Calu3 (cell line): ENCODE data around the gene BPIFB3. TPM values are rescaled to one million over a fixed set of nuclear protein-coding genes. Genes with fewer than 3 reads are reported as not detected.

Experiments used
- BruUV-seq: library from RNA; stranded (reverse); fragments of 400-500 nt; replicated peaks from 2 replicates; lab custom pipeline; 2021; lab: Mats Ljungman, UMichigan
- CTCF ChIA-PET: fragments of 300-600 bp; sonication (Branson Sonifier 250); formaldehyde crosslinking; loops from one replicate; lab custom pipeline; 2022; ENCODE audit warnings: antibody characterized with exemption; lab: Charles Lee
- DNase-seq: peaks from one replicate; pipeline ENCODE4 v3.0.0; 2022
- H3K27ac Mint-ChIP-seq: one replicate; pipeline ENCODE4 v1.8.0; 2022; ENCODE audit warnings: mixed read lengths; ENCODE audit not compliant: unreplicated experiment
- H3K27me3 Mint-ChIP-seq: one replicate; pipeline ENCODE4 v1.8.0; 2022; ENCODE audit warnings: mixed read lengths; ENCODE audit not compliant: unreplicated experiment
- H3K36me3 Mint-ChIP-seq: one replicate; pipeline ENCODE4 v1.8.0; 2022; ENCODE audit warnings: mild to moderate bottlenecking, moderate library complexity, mixed read lengths; ENCODE audit not compliant: insufficient read depth, unreplicated experiment
- H3K4me1 Mint-ChIP-seq: one replicate; pipeline ENCODE4 v1.8.0; 2022; ENCODE audit warnings: mild to moderate bottlenecking, low read depth, mixed read lengths; ENCODE audit not compliant: unreplicated experiment
- H3K4me3 Mint-ChIP-seq: one replicate; pipeline ENCODE4 v1.8.0; 2022; ENCODE audit warnings: mild to moderate bottlenecking, low read depth, moderate library complexity, mixed read lengths; ENCODE audit not compliant: unreplicated experiment
- H3K9me3 Mint-ChIP-seq: one replicate; pipeline ENCODE4 v1.8.0; 2022; ENCODE audit warnings: low read depth, mixed read lengths; ENCODE audit not compliant: unreplicated experiment
- intact Hi-C: fragments of 100-400 bp; cut with micrococcal nuclease; formaldehyde crosslinking; loops from one replicate; pipeline ENCODE4 v1.10.0; 2022; ENCODE audit not compliant: unreplicated experiment
- total RNA-seq: library from RNA; stranded (reverse); gene quantifications from 2 replicates; pipeline ENCODE4 v1.2.3, GENCODE V29; 2022
- TF ChIP-seq, protein P1 (sequence below): fragments of 200-600 bp; IDR thresholded peaks from one replicate; pipeline ENCODE4 v1.8.0; 2022; ENCODE audit warnings: antibody characterized with exemption; ENCODE audit not compliant: unreplicated experiment

Gene BPIFB3
- total RNA-seq, 1 experiment from 2014 or later = not detected

DNA sequence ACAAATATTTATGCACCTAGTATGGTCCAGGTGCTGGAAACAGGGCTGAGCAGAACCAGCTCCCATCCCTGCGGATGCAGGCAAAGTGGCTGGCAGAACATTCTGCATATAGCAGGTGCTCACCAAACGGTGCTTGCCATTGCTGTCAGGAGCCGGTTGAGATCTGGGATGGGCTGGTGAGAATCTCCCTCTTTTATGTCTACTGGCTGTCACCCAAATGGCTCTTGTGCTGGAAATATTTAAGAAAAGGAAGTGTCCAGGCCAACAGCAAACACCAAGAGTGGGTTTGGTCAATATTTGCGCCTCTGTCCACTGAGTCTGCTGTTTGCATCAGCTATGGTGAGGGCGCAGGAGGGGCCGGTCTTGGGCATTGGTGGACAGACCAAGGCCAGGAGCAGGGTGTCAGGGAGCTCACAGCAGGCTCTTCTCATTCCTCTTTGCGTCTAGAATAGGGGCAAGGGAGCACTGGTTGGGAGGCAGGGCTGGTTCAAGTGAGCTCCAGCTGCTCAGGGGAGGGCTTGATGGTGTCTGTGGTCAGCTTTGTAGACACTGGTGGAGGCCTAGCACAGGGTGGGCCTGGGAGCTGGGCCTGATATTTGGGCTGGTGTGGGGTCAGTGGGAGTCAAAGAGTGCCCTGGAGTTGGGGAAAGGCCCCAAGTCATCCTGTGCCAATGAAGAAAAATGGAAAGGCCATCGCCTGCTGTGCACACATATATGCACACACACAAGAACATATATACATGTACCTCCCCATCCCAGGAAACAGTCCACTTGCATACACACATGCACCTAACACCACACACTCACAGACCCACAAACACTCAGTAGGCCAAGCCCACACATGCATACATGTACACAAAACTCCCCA is 47.6 kb upstream of the BPIFB3 start:
- no peaks in the 10 kb centered on the region for H3K4me1 Mint-ChIP-seq
- H3K27me3 Mint-ChIP-seq = peaks cover 85% of the 10 kb centered on the region
- no TSS peak for BruUV-seq
- H3K9me3 Mint-ChIP-seq = peaks cover 3% of the 10 kb centered on the region
- H3K27ac Mint-ChIP-seq = no peak overlapping the region
- H3K4me3 Mint-ChIP-seq = no peak overlapping the region
- H3K36me3 Mint-ChIP-seq = no peaks in the 10 kb centered on the region
- intact Hi-C loops = no loop called here
- no peak for DNase-seq
- CTCF ChIA-PET = no interaction called here
- TF ChIP-seq, protein P1, sequence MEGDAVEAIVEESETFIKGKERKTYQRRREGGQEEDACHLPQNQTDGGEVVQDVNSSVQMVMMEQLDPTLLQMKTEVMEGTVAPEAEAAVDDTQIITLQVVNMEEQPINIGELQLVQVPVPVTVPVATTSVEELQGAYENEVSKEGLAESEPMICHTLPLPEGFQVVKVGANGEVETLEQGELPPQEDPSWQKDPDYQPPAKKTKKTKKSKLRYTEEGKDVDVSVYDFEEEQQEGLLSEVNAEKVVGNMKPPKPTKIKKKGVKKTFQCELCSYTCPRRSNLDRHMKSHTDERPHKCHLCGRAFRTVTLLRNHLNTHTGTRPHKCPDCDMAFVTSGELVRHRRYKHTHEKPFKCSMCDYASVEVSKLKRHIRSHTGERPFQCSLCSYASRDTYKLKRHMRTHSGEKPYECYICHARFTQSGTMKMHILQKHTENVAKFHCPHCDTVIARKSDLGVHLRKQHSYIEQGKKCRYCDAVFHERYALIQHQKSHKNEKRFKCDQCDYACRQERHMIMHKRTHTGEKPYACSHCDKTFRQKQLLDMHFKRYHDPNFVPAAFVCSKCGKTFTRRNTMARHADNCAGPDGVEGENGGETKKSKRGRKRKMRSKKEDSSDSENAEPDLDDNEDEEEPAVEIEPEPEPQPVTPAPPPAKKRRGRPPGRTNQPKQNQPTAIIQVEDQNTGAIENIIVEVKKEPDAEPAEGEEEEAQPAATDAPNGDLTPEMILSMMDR = no peak

DNA sequence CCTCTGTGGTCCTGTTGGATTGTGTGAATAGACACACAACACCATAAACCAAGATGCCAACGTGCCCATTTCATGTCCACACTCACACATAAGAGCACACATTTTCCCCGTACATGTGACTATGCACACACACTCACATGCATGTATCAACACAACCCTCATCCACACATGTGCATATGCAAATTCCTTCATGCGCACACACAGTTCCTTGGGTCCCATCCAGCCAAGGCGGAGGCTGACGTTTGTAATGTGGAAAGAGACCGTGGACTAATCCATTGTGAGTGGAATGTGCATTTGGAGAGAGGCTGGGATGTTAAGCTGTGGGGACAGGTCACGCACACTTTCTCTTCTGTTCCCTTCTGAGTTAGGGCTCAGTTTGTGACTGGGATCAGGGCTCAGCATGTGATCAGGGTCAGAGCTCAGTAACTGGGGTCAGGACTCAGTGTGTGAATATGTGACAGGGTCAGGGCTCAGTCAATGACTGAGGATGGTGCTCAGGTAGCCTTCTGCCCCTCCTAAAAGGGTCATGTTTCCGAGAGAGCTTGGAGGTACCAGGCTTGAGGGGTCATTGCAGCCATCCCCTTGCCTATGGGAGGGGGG is 46.8 kb upstream of the BPIFB3 start:
- Mint-ChIP-seq H3K4me1 (no peaks in the 10 kb centered on the region), H3K27ac (no peak overlapping the region), H3K36me3 (no peaks in the 10 kb centered on the region), H3K9me3 (peaks cover 3% of the 10 kb centered on the region), H3K4me3 (no peak overlapping the region), H3K27me3 (peaks cover 85% of the 10 kb centered on the region)
- CTCF ChIA-PET = no interaction called here
- intact Hi-C loops = no loop called here
- TF ChIP-seq, protein P1 = no peak
- DNase-seq = no peak
- BruUV-seq = no TSS peak

DNA sequence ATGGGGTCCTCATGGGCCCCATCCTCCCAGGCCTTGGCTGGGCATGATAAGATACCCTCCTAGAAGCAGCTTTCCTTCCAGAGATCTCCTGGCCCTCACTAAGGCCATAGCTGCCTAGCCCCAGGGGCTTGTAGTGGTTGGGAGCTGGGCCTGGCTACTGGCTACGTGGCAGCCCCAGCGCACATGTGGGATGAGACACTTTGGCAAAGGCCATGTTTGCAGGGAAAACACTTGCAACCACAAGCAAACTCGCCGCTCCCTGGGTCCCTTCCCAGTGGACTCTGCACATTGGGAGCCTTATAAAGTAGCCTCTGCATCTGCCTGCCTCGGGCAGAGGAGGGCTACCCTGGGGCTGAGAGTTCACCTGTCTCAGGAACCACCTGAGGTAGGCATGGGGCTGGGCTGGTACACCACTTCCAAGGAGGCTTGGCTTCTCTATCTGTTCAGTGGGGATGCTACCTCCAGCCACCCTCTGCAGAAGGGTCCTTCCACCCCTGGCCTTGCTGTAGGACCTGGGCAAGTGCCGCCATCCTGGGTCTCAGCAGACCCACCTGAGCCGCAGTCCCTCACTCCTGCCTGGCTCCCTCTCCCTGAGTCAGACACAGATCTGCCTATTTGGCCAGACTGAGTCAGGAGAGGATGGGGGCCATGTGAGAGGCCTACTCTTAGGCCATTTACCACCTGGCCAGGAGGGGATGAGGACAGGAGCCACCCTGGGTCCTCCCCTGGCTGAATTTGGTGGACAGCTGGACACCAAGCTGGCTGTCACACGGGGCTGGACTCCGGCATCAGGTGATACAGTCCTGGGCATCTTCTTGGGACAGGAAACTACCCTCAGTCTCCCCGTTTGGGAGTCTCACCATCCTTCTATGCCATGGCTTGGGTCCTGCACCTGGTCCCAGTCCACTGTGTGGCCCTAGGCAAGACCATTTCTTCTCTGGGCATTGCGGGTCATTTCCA is 46.0 kb upstream of the BPIFB3 start, which contains the start of gene BPIFB2:
TSS of gene BPIFB2 (plus strand) at position 329 of the 960 bp plus-strand sequence. CDS start 871 bp downstream, outside the sequence.
- BruUV-seq = no TSS peak
- intact Hi-C loops = no loop called here
- Mint-ChIP-seq H3K9me3 (peaks cover 3% of the 10 kb centered on the region), H3K27ac (no peak within 1 kb of the TSS), H3K4me3 (no peak within 1 kb of the TSS), H3K27me3 (peaks cover 85% of the 10 kb centered on the region), H3K36me3 (no peaks in the 10 kb centered on the region), H3K4me1 (no peaks in the 10 kb centered on the region)
- CTCF ChIA-PET = no interaction called here
- DNase-seq = no peak
- TF ChIP-seq, protein P1 = no peak
